CD4-positive, alpha-beta T cell treated with Interleukin-15 for 4 hours (primary cell): ENCODE data around the gene NOCT.
A peak's percentile ranks its signal among the peaks of the same experiment; 100 is the strongest.
"Not testable (repeated sequence)": the region's sequence is repeated elsewhere in the genome, so short reads cannot be mapped to it uniquely, and the experiment has no call there.

ENCODE experiments used
- DNase-seq: peaks from one replicate; pipeline ENCODE4 v3.0.0-alpha.2; 2020; ENCODE audit warnings: low spot score

NOCT gene

GRCh38 chr4:139015269-139015947 is at the start of gene NOCT:
NOCT (plus strand) TSS chr4:139015781; CDS start chr4:139015982, 201 bp downstream.
- DNase-seq = peak; percentile 90

- DNase-seq = no peak
These were observed 48.3 kb upstream of the NOCT start for GRCh38 chr4:138967313-138967712.

GRCh38 chr4:138972956-138973801 is 42.4 kb upstream of the NOCT start:
- DNase-seq = no peak

DNA sequence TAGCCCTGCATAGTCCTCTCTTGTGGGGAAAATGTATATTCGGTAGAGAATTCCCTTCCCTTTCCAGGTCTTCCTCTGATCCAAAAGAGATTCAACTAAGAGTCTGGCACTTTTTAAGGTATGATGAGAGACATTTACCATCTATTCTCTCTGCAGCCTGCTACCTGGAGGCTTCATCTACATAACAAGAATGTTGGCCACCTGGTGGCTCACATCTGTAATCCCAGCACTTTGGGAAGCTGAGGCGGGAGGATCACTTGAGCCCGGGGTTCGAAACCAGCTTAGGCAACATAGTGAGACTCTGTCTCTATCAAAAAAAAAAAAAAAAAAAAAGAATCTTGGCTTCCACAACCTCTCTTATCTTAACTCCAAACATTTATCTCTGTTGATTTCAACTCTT is 40.4 kb upstream of the NOCT start:
- DNase-seq = no peak

DNA sequence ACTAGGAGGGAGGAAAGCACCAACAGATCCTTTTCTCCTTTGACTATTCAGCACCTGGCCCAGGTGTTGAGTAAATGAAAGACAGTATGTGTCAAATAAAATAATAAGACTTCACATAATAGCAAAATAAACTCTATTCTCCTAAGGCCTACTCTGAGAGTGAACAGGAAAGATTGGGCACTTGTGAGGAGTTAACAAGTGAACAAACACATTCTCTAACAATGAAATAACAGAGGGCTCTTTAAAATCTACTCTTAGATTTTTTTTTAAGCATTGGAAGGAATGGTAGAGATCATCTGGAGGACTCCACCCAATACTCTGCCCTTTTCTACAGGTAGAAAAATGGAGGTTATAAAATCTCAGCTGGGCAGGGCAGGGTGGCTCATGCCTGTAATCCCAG is 39.1 kb upstream of the NOCT start:
- DNase-seq = no peak

GRCh38 chr4:138977524-138977923 is 38.1 kb upstream of the NOCT start:
- no peak for DNase-seq

GRCh38 chr4:138978028-138978585 is 37.5 kb upstream of the NOCT start:
- DNase-seq = no peak

DNA sequence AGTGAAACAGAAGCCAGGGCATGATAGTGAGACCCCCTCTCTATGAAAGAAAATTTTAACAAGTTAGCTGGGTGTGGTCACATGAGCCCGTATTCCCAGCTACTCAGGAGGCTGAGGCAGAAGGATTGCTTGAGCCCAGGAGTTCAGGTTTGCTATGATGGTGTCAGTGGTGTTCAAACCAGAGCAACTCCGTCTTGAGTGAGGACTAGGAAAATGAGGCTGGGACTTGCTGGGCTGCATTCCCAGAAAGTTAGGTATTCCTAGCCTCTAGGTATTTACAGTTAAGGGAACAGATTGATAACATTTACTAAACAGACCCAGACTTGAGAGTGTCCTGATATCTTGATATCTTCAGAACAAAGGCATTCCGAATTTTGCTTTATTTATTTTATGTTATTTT is 37.0 kb upstream of the NOCT start:
- no peak for DNase-seq

DNA sequence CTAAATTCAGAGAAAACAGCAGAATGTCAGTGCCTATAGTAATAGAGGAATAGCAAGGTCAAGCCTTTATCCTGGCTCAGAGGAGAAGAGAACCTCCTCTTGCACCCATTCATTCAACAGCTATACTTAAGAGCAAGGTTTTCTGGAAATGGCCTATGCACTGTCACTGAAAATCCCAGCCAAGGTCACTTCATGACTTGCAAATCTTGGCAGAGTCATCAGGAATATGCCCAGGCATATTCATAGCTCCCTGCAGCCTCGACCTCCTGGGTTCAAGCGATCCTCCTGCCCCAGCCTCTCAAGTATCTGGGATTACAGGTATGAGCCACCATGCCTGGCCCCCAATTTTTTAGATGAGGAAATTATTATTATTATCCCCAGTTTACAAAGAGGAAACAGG is 35.8 kb upstream of the NOCT start:
- DNase-seq = no peak

DNA sequence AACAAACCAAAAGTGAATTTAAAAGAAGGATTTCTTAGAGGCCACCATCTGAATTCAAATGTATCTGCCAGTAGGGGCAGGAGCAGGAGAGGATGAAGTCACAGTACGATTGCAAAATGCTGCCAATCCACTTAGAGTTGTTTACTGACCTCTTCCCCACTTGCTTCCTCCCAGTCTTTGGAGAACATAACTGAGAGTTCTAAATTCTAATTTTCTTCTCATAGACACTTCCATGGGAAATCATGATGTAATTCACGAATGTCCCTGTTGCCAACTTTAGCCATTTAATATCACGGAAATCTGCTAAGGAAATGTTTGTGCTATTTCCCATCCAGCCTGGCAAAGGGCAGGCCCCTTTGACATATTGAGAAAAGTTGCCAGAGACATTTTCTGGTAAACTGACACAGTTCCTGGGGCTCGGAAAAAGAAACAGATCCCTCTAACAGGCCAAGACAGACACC is 33.6 kb upstream of the NOCT start:
- DNase-seq = no peak

DNA sequence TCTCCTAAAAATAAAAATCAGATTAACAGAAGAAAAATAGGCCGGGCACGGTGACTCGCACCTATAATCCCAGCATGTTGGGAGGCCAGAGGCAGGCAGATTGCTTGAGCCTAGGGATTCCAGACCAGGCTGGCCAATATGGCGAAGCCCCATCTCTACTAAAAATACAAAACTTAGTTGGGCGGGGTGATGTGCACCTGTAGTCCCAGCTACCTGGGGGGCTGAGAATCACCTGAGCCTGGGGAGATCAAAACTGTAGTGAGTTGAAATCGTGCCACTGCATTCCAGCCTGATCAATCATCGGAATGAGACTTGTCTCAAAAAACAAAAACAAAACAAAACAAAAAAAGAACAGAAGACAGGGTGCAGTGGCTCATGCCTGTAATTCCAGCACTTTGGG is 32.8 kb upstream of the NOCT start:
- no peak for DNase-seq

- DNase-seq = no peak
These were observed 31.9 kb upstream of the NOCT start for GRCh38 chr4:138983690-138984089.

GRCh38 chr4:138984647-138985046 is 30.9 kb upstream of the NOCT start:
- DNase-seq = no peak

DNA sequence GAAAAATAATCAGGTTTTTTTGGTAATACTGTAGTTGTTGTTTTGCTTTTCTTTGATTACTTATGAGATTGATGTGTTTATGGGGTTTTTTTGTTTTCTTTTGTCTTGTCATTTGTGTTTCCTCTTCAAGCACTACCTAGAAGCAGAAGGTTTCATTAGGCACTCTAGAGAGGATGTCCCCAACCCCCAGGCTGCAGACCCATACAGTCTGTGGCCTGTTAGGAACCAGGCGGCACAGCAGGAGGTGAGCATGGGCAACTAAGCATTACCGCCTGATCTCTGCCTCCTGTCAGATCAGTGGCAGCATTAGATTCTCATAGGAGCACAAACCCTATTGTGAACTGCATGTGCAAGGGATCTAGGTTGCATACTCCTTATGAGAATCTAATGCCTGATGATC is 22.9 kb upstream of the NOCT start:
- no peak for DNase-seq

DNA sequence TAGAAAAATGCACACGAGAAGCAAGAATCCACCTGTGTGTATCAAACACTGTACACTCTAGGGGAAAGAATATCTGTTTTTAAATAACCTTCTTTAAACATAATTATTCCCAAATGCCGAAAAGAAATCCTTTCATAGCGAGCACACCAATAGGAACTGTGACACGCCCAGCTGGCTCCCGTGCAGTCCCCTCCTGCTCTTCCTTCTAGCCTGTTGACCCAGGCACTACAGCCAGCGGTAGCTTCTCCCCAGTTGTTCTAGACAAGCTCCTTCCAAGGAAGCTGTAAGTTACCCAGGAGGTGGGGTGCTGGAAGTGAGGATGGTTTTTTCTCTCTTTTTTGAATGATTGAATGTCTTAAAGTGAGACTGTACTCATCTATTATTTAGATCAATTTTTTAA is 19.5 kb upstream of the NOCT start:
- no peak for DNase-seq

- DNase-seq = no peak
These were observed 15.9 kb upstream of the NOCT start for GRCh38 chr4:138999666-139000065.

GRCh38 chr4:139000134-139000533 is 15.4 kb upstream of the NOCT start:
- not testable (repeated sequence) for DNase-seq

DNA sequence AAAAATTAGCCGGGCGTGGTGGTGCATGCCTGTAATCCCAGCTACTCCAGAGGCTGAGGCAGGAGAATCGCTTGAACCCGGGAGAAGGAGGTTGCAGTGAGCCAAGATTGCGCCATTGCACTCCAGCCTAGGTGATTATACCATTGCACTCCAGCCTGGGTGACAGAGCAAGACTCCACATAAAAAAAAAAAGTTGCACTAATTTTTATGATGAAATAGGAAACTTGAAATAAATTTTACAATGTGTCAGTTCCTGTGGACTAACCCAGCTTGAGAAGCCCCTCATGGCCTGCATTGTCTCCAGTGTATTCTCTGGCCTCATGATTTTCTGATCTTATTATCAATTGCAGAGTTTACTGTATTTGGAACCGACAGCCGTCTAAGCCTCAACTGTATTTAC is 14.2 kb upstream of the NOCT start:
- not testable (repeated sequence) for DNase-seq

DNA sequence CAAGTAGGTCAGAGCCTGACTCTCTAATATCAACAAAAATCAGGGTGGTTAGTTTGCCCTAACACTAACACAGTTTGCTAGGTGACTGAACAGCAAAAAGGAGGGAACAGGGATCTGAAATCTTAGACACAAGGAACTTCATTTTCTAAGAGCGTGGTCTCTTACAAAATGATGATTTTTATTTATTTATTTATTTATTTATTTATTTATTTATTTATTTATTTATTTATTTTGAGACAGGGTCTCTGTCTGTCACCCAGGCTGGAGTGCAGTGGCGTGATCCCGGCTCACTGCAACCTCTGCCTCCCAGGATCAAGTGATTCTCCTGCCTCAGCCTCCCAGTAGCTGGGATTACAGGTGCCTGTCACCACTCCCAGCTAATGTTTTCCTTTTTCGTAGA is 11.9 kb upstream of the NOCT start:
- DNase-seq = not testable (repeated sequence)

DNA sequence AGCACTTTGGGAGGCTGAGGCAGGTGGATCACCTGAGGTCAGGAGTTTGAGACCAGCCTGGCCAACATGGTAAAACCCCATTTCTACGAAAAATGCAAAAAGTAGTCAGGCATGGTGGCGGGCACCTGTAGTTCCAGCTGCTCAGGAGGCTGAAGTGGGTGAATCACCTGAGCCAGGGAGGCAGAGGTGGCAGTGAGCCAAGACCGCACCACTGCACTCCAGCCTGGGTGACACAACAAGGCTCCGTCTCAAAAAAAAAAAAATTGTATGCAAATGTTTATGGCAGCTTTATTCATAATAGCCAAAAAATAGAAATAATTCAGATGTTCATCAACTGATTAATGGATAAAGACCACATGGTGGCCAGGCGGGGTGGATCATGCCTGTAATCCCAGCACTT is 9.8 kb upstream of the NOCT start:
- no peak for DNase-seq

GRCh38 chr4:139007640-139008039 is 7.9 kb upstream of the NOCT start:
- no peak for DNase-seq

DNA sequence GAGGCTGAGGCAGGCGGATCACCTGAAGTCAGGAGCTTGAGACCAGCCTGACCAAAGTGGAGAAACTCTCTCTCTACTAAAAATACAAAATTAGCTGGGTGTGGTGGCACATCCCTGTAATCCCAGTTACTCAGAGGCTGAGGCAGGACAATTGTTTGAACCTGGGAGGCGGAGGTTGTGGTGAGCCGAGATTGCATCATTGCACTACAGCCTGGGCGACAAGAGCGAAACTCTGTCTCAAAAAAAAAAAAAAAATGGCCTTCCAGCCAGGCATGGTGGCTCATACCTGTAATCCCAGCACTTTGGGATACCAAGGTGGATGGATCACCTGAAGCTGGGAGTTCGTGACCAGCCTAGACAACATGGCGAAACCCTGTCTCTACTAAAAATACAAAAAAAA is 7.3 kb upstream of the NOCT start:
- DNase-seq = not testable (repeated sequence)

DNA sequence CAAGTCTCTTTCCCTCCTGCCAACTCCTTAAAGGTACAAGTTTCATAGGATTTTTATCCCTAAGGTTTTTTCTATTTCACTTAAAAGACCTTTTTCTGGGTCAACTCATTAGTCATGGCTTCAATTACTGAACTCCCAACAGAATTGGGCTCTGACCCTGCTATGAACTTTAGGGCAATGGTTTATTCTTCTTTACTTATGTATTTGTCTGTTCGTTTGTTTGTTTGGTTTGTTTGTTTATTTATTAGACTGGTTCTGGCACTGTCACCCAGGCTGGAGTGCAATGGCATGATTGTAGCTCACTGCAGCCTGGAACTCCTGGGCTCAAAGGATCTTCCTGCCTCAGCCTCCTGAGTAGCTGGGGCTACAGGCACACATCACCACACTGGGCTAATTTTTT is 5.9 kb upstream of the NOCT start:
- DNase-seq = no peak
